Fibroblast of skin of left biceps (primary cell): Measurements from ENCODE around the gene CUL1.

Experiments
- DNase-seq, 2 experiments: peaks; one replicate each; pipeline ENCODE4 v3.0.0-alpha.2; 2013; ENCODE audit warnings: low read depth in 2 of 2

Gene CUL1

GRCh38 chr7:148850564-148850963 is 151.9 kb downstream of the CUL1 start:
- DNase-seq = no peak
